ENCODE data around the gene ALK. TPM values are rescaled to one million over a fixed set of nuclear protein-coding genes. Genes with fewer than 3 reads are reported as not detected.

The ALK gene
- total and polyA plus RNA-seq, 2 donors (not counting 1 experiment from before 2014, with no cell fraction given), result not detected

GRCh38 chr2:29916571-29916970 is 4.8 kb downstream of the ALK start:
- CTCF ChIA-PET, result no interaction called here
- peaks cover 54% of the 10 kb centered on the region for H3K27me3 Mint-ChIP-seq

GRCh38 chr2:29910960-29911359 is 10.4 kb downstream of the ALK start:
- Histone ChIP-seq H3K27me3 (replicated peaks in 1 of 4; ENCODE audit: control extremely low read depth in 1 of 4, control insufficient read depth in 3 of 4, insufficient read depth in 4 of 4, low read length in 3 of 4) (peaks cover 0 to 13% (median 0%) of the 10 kb centered on the region in 4 experiments), H3K9ac (ENCODE audit: low read length) (no peak overlapping the region), H3K4me1 (ENCODE audit: control insufficient read depth in 2 of 2, insufficient read depth in 2 of 2, low read length in 2 of 2) (no peaks in the 10 kb centered on the region), H3K27ac (ENCODE audit: low read length in 2 of 2) (no peak overlapping the region), H3K36me3 (replicated peaks in 1 of 2; ENCODE audit: control extremely low read depth in 1 of 2, control insufficient read depth in 1 of 2, extremely low read depth in 1 of 2, insufficient read depth in 2 of 2, low read length in 1 of 2) (no peaks in the 10 kb centered on the region), H3K4me3 (ENCODE audit: control extremely low read depth in 1 of 5, extremely low read depth in 1 of 5, insufficient read depth in 1 of 5, low read depth in 2 of 5, low read length in 4 of 5) (no peak overlapping the region), H3K4me2 (replicated peaks; ENCODE audit: low read depth, low read length, poor library complexity, severe bottlenecking) (no peak overlapping the region), H3K9me3 (ENCODE audit: control extremely low read depth in 1 of 3, control insufficient read depth in 2 of 3, insufficient read depth in 1 of 3, low read length in 2 of 3) (peaks cover 0 to 4% (median 1%) of the 10 kb centered on the region in 3 donors), H3K79me2 (ENCODE audit: control insufficient read depth, insufficient read depth, low read length) (no peaks in the 10 kb centered on the region), H4K20me1 (ENCODE audit: control insufficient read depth, insufficient read depth, low read length, poor library complexity, severe bottlenecking) (no peaks in the 10 kb centered on the region), H2AFZ (ENCODE audit: insufficient read depth, low read depth, low read length, poor library complexity, severe bottlenecking) (no peak overlapping the region)
- Mint-ChIP-seq H3K27ac (no peak overlapping the region), H3K27me3 (peaks cover 34% of the 10 kb centered on the region), H3K4me3 (no peak overlapping the region), H3K4me1 (no peaks in the 10 kb centered on the region), H3K9me3 (ENCODE audit: insufficient read depth) (no peaks in the 10 kb centered on the region)
- ATAC-seq (ENCODE audit: low read depth) (no peak), DNase-seq (no peak)
- ChIA-PET POLR2A (no interaction called here), CTCF (interaction anchor here (1.1 kb wide), 2 partner anchors 11 to 13 kb away, joined by 3 read pairs; no protein-coding TSS in a partner anchor)
- no peak for TF ChIP-seq CTCF (IDR thresholded peaks at IDR 0.05)
- no peak for TF ChIP-seq EZH2 (IDR thresholded peaks at IDR 0.05; ENCODE audit: borderline replicate concordance, insufficient read depth, low read depth, low read length, poor library complexity, severe bottlenecking)
- WGBS (ENCODE audit: insufficient coverage), result no CpG with 5 or more reads among the region's 1 CpG
- intact Hi-C loops (cut with micrococcal nuclease), result no loop called here

More at GRCh38 chr2:29916571-29916970, 4.8 kb downstream of the ALK start:
- intact Hi-C loops (cut with micrococcal nuclease), result no loop called here
- no peak overlapping the region for H3K4me3 ChIP-seq (ENCODE audit: control extremely low read depth in 1 of 5, extremely low read depth in 1 of 5, insufficient read depth in 1 of 5, low read depth in 2 of 5, low read length in 4 of 5)
- POLR2A ChIA-PET, result no interaction called here
- no peak overlapping the region for H3K4me2 ChIP-seq (replicated peaks; ENCODE audit: low read depth, low read length, poor library complexity, severe bottlenecking)
- peaks cover 10 to 18% of the 10 kb centered on the region in 2 donors for H3K4me1 ChIP-seq (ENCODE audit: control insufficient read depth in 2 of 2, insufficient read depth in 2 of 2, low read length in 2 of 2)
- peaks cover 2% of the 10 kb centered on the region for H3K9me3 Mint-ChIP-seq (ENCODE audit: insufficient read depth)
- H3K27ac ChIP-seq (ENCODE audit: low read length in 2 of 2), result no peak overlapping the region
- no peaks in the 10 kb centered on the region for H4K20me1 ChIP-seq (ENCODE audit: control insufficient read depth, insufficient read depth, low read length, poor library complexity, severe bottlenecking)
- peaks cover 11% of the 10 kb centered on the region for H3K4me1 Mint-ChIP-seq
- no peaks in the 10 kb centered on the region for H3K79me2 ChIP-seq (ENCODE audit: control insufficient read depth, insufficient read depth, low read length)
- no peak overlapping the region for H3K4me3 Mint-ChIP-seq
- DNase-seq (no peak), ATAC-seq (ENCODE audit: low read depth) (no peak)
- no peak overlapping the region for H3K27ac Mint-ChIP-seq
- peaks cover 0 to 20% (median 0%) of the 10 kb centered on the region in 3 donors for H3K9me3 ChIP-seq (ENCODE audit: control extremely low read depth in 1 of 3, control insufficient read depth in 2 of 3, insufficient read depth in 1 of 3, low read length in 2 of 3)
- no peak overlapping the region for H2AFZ ChIP-seq (ENCODE audit: insufficient read depth, low read depth, low read length, poor library complexity, severe bottlenecking)
- H3K36me3 ChIP-seq (replicated peaks in 1 of 2; ENCODE audit: control extremely low read depth in 1 of 2, control insufficient read depth in 1 of 2, extremely low read depth in 1 of 2, insufficient read depth in 2 of 2, low read length in 1 of 2), result no peaks in the 10 kb centered on the region
- H3K27me3 ChIP-seq (replicated peaks in 1 of 4; ENCODE audit: control extremely low read depth in 1 of 4, control insufficient read depth in 3 of 4, insufficient read depth in 4 of 4, low read length in 3 of 4), result peaks cover 0 to 36% (median 24%) of the 10 kb centered on the region in 4 experiments
- TF ChIP-seq EZH2 (IDR thresholded peaks at IDR 0.05; ENCODE audit: borderline replicate concordance, insufficient read depth, low read depth, low read length, poor library complexity, severe bottlenecking) (no peak), CTCF (IDR thresholded peaks at IDR 0.05) (no peak)
- no peak overlapping the region for H3K9ac ChIP-seq (ENCODE audit: low read length)
